HG03175 (cell line): ENCODE results near the gene FCMR.

ENCODE experiments used
- ATAC-seq: cut with Tn5 transposase; IDR thresholded peaks from one replicate; pipeline ENCODE4 v1.9.1; 2021; ENCODE audit warnings: mild to moderate bottlenecking, moderate library complexity; ENCODE audit not compliant: unreplicated experiment

Gene FCMR

DNA sequence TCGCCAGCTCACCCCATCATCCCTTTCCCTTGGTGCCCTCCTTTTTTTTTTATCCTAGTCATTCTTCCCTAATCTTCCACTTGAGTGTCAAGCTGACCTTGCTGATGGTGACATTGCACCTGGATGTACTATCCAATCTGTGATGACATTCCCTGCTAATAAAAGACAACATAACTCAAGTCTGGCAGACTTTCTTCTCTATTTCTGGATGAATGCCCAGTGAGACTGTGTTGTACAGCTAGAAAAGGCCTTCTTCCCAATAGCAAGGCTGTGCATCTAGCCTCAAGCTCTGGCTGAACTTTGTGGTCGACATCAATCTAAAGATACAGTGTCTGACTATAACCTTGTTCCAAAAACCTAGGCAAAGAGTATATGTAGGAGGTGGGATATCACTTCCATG lies 18.1 kb downstream of the FCMR start:
- ATAC-seq = no peak

DNA sequence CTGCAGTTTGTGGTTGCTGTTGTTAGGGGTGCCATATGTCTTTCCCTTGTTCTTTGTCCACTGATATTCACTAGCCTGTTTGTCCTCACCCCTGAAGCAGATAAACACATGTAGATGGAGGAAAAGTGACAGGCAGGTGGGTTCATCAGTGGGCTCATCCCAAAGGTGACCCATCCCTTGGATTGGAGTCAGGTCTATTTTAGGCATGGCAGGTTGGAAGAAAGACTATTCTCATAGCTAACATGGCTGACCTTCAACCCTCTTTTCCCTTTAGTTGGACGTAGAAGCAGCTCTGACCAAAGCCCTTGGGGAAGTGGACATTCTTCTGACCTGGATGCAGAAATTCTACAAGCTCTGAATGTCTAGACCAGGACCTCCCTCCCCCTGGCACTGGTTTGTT lies 19.0 kb downstream of the FCMR start:
- ATAC-seq = no peak

GRCh38 chr1:206901944-206902343 lies 19.8 kb downstream of the FCMR start:
- no peak for ATAC-seq

GRCh38 chr1:206900149-206900548 lies 21.6 kb downstream of the FCMR start:
- no peak for ATAC-seq

- ATAC-seq = no peak
Measured at GRCh38 chr1:206899717-206900116, 22.0 kb downstream of the FCMR start.

DNA sequence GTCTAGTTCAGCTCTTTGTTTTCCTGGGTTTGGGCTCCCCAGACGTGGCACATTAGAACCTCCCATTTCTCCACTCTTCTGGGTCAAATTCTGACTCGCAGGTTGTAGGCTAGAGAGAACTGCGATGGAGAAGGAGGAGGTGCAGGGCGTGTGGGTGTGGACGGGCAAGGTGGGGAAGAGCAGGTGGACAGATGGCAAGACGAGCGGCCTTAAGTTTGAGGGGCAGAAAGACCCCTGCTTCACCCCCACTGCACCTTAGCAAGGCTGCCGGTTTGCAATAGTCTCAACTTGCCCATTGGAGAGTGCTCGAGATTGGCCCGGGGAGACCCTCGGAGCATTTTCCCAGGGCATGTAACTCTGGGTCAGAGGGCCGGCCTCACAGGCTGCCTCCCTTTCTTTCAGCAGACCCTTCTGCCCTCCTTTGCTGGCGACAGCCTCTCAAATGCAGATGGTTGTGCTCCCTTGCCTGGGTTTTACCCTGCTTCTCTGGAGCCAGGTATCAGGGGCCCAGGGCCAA lies 22.8 kb downstream of the FCMR start:
- ATAC-seq = no peak

DNA sequence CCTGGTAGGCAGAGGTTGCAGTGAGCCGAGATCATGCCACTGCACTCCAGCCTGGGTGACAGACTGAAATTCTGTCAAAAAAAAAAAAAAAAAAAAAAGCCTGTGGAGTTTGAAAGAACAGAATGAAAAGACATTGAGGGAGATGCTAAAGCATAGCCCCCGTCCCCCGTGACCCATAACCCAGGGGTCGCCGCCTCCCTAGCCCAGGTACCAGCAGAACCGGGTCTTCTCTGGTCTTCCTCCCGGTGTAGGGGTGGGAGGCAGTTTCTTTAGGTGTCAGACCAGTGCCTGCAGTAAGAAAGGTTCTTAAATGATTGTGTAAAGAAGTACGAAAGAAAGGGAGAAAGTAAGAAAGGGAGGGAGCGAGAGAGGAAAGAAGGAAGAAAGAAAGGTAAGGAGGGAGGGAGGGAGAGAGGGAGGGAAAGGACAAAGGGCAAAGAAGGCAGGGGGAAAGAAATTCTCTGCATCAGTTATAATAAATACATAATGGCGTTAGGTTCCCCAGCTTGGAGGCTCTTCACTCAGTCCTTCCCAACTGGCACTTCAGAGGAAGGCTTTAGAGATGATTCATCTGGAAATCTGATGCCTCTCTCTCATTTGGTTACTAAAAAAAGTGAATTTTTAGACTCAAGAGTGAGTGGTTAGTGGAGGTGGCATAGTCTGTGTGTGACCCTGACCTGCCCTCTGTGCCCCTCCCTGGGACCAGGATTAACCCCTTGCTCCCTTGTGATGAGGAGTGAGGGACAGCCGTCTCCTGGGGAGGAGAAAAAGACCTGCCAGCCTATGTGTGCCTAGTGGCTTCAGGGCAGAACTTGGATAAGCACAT lies 23.4 kb downstream of the FCMR start:
- no peak for ATAC-seq

DNA sequence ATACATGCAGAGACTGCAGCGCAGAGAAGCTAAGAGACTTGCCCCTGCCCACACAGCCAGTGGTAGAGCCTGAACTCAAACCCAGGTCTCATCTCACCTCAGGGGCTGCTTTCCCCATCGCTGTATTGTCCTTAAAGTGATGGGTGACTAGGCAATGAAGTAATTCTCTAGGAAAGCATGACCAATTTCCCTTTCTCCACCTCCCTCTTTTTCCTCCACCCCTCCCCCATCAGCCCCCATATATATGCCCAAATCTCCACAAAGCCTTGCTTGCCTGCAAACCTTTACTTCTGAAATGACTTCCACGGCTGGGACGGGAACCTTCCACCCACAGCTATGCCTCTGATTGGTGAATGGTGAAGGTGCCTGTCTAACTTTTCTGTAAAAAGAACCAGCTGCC lies 24.6 kb downstream of the FCMR start, which contains the start of gene IL24:
Gene IL24, plus strand, starts transcription at position 269 of the 400 bp plus-strand sequence. CDS start 390 bp downstream, outside the sequence.
- no peak for ATAC-seq

GRCh38 chr1:206896261-206896660 lies 25.5 kb downstream of the FCMR start:
- ATAC-seq = no peak

DNA sequence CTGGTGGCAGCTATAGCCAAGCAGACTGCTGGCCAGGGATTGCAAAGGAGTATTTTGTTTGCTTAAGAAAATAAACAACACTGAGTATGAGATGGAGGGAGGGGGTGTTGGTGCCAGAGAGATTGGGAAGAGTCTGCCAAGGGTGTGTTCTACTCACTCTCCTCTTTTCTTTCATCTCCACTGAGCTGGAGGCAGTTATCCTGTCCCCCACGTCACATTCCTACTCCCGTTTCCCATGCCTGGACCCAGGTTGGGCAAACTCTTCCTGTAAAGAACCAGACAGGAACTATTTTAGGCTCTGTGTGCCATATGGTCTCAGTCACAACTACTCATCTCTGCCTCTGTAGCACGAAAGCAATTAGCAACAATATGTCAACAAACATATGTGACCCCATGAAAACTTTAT lies 25.9 kb downstream of the FCMR start:
- no peak for ATAC-seq

GRCh38 chr1:206895325-206895724 lies 26.4 kb downstream of the FCMR start:
- no peak for ATAC-seq

DNA sequence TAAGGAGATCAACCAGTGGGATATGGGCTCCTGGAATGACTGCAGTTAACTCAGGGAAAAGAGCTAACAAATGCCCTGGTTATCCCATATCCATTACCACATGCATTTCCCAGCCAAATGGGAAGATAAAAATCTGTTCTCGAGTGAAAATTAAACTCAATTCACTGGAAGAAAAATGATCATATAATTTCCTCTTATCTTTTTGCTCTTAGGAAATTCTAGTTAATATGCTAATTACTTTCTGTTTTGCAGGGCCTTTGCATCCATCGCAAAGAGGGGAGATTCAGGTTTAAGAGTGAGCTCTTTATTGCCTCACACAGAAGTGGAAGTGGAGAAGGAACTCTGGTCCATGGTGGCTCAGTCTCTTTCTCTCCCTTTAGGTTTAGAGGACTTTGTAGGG lies 28.4 kb downstream of the FCMR start:
- ATAC-seq = no peak

GRCh38 chr1:206892351-206892984 lies 29.3 kb downstream of the FCMR start:
- ATAC-seq = no peak

GRCh38 chr1:206891412-206891811 lies 30.3 kb downstream of the FCMR start:
- no peak for ATAC-seq

GRCh38 chr1:206890125-206891060 lies 31.3 kb downstream of the FCMR start:
- no peak for ATAC-seq

DNA sequence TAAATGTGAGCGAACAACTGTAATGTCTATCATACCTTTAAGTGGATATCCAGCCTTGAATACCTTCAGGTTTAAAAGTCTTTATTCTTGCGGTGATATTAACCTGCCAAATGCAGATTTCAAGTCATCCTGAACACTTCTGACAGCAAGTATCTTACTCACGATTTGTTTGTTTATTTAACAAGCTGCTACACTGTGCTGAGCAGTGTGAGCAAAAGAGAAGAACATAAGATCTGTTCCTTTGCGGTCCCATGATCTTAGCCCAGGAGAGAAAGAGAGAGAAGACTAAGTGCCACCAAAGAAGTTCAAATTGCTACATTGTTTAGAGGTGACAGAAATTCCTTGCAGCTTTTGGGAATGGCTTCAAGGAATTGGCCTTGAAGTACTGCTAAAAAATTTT lies 34.0 kb downstream of the FCMR start:
- ATAC-seq = no peak

GRCh38 chr1:206886831-206887230 lies 34.9 kb downstream of the FCMR start:
- no peak for ATAC-seq

DNA sequence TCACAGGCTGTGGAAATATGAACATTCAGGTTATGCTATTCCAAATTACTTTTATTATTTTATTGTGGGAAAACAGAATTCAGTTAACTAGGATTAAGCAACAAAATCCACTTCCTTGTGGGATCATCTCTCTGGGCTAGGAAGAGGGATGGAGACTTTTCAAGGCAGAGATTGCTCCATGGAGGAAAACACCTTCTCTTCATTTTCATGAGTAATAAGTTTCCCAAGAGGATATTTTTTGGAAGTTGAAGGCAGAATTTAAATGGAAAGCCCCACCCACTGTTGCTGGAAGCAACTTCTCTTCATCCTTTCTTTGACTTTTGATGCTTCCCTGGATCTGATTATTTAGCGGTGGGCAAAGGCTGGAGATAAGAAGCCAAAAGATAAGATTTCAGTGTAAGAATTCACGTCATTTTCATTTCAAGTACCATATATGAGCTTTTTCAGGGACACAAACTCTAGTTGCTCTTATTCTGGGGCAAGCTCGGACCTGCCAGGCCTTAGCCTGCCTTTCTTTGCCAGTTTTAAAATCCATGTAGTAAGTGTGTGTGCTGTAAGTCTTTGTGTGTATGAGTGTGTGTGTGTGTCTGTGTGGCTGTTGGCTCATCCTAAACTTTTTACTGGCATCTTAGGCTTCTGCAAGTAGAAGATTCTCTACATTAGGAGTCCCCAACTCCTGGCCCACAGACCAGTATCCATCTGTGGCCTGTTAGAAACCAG lies 36.2 kb downstream of the FCMR start:
- ATAC-seq = no peak

DNA sequence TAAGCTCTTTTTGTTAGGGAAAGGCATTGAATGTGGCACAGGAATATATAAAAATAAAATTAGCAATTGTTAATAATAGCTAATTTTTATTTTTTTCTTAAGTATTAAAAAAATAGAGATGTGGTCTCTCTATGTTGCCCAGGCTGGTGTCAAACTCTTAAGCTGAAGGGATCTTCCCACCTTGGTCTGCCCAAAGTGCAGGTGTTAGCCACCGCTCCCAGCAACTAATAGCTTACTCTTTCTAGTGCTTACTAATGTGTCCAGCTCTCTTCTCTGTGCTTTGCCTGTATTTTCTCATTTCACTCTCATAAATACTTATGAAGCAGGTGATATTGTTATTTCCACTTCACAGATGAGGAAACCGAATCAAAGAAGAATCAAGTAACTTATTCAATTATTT lies 37.9 kb downstream of the FCMR start:
- no peak for ATAC-seq

DNA sequence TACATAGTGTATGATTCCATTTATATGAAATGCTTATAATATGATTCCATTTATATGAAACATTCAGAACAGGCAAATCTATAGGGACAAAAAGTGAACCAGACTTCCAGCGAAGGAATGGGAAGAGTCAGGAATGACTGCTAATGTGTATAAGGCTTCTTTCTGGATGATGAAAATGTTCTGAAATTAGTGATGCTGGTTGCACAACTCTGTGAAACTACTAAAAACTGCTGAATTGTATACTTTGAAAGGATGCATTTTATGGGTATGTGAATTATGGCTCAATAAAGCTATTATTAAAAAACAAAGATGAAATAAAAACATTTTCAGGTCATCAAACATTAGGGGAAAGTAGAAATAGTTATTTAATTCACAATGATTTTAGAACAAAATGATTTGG lies 38.6 kb downstream of the FCMR start:
- no peak for ATAC-seq
